ENCODE data around the gene GOLGA2.

Gene GOLGA2, protein sequence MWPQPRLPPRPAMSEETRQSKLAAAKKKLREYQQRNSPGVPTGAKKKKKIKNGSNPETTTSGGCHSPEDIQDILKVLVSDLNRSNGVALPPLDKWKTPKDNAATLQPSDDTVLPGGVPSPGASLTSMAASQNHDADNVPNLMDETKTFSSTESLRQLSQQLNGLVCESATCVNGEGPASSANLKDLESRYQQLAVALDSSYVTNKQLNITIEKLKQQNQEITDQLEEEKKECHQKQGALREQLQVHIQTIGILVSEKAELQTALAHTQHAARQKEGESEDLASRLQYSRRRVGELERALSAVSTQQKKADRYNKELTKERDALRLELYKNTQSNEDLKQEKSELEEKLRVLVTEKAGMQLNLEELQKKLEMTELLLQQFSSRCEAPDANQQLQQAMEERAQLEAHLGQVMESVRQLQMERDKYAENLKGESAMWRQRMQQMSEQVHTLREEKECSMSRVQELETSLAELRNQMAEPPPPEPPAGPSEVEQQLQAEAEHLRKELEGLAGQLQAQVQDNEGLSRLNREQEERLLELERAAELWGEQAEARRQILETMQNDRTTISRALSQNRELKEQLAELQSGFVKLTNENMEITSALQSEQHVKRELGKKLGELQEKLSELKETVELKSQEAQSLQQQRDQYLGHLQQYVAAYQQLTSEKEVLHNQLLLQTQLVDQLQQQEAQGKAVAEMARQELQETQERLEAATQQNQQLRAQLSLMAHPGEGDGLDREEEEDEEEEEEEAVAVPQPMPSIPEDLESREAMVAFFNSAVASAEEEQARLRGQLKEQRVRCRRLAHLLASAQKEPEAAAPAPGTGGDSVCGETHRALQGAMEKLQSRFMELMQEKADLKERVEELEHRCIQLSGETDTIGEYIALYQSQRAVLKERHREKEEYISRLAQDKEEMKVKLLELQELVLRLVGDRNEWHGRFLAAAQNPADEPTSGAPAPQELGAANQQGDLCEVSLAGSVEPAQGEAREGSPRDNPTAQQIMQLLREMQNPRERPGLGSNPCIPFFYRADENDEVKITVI

DNA sequence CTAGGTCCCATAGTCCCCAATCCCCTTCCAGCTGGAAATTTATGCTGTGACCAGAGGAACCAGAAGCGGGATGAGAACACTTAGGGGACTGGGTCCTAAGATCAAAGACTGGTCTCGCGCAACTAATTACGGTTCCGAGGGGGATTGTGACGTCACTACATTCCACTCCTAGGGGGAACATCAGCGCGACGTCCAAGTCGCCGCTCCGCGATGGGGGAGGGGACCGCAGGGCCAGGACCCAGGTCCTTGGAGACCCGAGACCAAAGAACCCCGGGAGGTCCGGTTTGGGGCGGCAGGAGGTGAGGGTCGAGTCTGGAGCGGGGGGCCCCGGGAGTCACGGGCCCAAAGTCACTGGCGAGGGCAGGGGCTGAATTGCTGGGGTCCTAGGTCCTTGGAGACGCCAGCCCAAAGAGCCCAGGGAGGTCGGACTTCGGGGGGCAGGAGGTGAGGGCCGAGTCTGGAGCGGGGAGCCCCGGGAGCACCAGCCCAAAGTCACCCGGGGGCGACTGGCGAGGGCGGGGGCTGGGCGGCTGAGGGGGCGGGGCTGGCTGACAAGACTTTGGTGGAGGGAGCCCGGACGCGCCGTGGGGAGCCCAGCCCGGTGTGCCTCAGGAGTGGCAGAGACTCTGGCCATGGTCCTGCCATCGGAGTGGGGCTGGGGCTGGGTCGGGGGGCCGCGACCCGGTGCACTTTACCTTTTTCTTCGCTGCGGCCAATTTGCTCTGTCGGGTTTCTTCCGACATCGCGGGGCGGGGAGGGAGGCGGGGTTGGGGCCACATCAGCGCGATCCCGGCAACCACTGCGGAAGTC, at the start of gene GOLGA2:
Gene GOLGA2, minus strand, starts transcription at position 810 of the 810 bp plus-strand sequence. Its CDS starts 31 bp downstream, at position 779.
- DNase-seq (ENCODE audit: low read depth) = no peak

DNA sequence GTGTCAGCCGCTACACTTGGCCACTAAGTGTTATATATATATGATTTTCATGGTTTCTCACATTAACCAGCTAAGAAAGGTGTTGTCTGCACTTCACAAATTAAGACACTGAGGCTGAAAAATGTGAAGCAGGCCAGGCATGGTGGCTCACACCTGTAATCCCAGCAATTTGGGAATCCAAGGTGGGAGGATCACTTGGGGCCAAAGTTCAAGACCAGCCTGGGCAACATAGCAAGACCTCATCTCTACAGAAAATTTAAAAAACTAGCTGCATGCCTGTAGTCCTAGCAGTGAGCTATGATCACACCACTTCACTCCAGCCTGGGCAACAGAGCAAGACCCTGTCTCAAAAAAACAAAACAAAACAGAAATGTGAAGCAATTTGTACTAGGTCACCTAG, 48.6 kb upstream of the GOLGA2 start:
- no peak for DNase-seq (ENCODE audit: low read depth)
- no peak overlapping the region for H3K4me3 ChIP-seq (ENCODE audit: low read depth, low read length)

More for the DNA sequence above, at the start of gene GOLGA2:
- peak within 1 kb of the TSS; percentile 99 for H3K4me3 ChIP-seq (ENCODE audit: low read depth, low read length)

DNA sequence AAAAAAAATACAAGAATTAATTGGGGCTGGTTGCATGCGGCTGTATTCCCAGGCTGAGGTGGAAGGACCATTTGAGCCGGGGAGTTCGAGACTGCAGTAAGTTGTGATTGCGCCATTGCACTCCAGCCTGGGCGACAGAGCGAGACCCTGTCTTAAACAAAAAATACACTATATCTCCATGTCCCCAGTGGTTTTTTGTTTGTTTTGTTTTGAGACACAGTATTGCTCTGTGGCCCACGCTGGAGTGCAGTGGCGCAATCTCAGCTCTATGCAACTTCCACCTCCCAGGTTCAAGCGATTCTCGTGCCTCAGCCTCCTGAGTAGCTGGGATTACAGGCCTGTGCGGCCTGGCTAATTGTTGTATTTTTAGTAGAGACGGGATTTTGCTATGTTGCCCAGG, 48.0 kb upstream of the GOLGA2 start:
- DNase-seq (ENCODE audit: low read depth) = no peak
- H3K4me3 ChIP-seq (ENCODE audit: low read depth, low read length) = peak overlapping the region; percentile 71

DNA sequence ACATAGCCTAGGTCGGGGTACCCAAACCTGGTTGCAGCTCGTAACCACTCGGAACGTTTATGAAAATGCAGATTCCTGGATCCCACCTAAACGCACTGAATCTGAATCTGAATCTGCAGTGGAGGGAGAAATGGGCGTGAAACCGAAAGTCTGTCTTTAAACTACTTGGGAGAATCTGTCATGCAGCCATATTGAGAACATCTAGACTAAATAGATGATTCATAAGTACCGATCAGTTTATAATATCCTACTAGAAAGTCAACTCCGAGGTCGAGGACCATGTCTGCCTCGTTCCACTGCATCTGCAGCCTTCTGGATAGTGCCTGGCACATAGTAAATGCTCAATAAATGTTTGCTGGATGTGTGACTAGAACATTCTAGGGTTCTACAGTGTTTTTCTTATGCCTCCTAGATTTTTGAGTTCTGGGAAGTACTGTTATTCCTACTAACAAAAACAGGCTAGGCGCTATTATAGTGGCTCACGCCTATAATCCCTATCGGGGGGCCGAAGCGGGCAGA, 47.5 kb upstream of the GOLGA2 start:
- DNase-seq (ENCODE audit: low read depth) = no peak
- peak overlapping the region; percentile 71 for H3K4me3 ChIP-seq (ENCODE audit: low read depth, low read length)

DNA sequence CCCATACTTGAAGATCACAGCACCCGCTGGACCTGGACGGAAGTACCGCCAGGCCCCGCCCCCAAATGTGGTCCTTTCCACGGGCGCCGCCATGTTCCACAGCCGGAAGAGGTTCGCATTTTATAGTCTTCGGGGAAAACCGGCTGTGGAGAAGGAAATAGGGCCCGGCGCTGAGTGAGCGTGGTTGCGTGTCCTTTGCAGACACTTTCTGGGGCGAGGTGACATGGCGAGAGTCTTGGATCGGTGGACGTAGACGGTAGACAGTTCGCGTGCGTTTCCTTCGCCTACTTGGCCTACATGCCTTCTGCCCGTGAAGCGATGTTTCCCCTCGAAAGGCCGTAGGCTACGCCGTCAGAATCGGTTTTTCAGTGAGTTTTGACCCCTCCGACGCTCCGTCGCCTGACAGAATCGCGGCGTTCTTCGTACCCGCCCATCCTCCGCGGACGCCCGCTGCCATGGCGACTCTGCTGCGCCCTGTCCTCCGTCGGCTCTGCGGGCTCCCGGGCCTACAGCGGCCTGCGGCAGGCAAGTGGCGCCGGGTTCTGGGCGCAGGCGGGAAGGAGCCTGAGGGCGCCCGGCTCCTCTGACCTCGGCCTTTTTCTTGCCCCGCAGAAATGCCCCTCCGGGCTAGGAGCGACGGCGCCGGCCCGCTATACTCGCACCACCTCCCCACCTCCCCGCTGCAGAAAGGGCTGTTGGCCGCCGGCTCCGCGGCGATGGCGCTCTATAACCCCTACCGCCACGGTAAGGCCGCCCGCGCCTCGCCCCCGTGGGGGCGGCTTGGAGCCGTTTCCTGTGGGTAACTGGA, 46.8 kb upstream of the GOLGA2 start, which contains the start of the genes COQ4 and TRUB2:
Gene COQ4, plus strand, starts transcription at position 436 of the 808 bp plus-strand sequence. Its CDS starts 20 bp downstream, at position 456.
Gene TRUB2, minus strand, starts transcription at position 44 of the 808 bp plus-strand sequence. Its CDS starts 39 bp downstream, at position 5.
- peak within 1 kb of the TSS; percentile 71 for H3K4me3 ChIP-seq (ENCODE audit: low read depth, low read length)
- DNase-seq (ENCODE audit: low read depth) = peak; percentile 83

DNA sequence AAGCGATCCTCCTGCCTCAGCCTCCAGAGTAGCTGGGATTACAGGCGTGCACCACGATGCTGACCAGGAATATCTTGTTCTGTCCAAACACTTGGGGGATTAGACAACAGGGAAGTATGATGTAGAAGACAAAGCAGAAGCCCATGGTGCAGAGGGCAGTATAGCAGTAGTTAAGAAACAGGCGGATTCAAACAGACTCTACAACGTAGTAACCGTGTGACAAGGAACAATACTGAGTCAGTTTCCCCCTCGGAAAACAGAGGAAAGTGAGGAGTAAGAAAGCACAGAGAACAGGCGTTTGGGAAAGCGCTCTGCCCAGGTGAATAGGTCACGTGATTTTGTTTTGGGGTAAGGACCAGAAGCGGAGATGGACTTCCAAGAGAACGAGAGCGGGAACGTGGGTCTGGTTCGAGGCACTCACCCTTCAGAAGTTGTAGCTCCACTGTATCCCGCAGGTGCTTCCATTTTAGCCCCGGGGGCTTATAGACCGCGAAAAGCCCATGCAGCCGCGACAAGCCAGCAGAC, 46.1 kb upstream of the GOLGA2 start:
- no peak for DNase-seq (ENCODE audit: low read depth)

DNA sequence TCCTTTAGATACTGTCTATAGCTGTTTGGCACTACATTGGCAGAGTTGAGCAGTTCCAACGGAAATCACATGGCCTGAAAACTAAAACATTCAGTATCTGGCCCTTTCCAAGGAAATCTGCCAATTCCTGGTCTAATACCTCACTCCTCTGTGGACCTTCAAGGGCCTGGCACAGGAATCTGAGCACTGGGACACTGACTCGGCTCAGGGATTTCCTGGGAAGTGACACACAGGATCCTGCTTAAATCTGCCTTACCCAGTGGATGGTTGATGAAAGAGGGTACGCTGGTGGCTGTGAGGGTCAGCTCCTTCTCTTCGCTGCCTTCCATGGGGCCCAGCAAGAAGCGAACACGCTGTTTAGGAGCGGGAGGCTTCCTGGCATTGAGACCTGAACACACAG, 45.5 kb upstream of the GOLGA2 start:
- DNase-seq (ENCODE audit: low read depth) = no peak

More for the DNA sequence above, 46.1 kb upstream of the GOLGA2 start:
- peak overlapping the region; percentile 71 for H3K4me3 ChIP-seq (ENCODE audit: low read depth, low read length)

DNA sequence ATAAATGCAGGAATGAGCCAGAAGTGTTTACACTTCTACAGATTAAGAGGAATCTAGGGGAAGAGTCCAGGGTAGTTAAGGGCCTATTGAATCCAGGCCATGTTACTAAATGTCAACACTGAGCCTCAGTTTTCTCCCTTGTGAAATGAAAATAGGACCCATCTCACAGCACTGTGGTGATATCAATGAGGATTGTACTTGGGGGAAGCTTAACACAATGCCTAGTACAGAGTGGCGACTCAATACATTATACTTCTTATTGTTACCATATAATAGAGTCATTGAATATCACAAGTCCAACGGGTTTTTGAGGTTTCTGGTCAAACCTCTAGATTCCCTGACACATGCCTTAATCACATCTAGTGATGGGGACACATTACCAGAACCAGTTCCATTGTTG, 41.8 kb upstream of the GOLGA2 start:
- DNase-seq (ENCODE audit: low read depth) = no peak
- H3K4me3 ChIP-seq (ENCODE audit: low read depth, low read length) = no peak overlapping the region

More for the DNA sequence above, 45.5 kb upstream of the GOLGA2 start:
- H3K4me3 ChIP-seq (ENCODE audit: low read depth, low read length) = peak overlapping the region; percentile 71

DNA sequence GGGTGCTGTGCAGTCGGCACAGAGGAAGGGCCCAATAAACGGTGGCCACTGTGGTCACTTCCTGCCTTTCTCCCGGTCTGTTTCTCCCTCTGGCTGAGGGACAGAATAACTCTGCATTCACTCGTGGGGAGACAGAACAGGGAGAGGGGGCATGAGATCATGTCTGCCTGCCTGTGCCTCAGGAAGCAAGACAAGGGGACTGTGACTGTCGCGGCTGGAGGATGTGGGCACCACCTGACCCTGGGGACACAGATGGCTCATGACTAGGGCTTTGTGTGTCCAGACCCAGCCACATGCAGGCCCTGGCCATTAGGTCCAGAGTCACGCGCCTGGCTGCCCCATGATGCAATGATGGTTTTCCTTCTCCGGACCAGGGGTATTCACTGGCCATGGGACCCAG, 40.6 kb upstream of the GOLGA2 start:
- no peak overlapping the region for H3K4me3 ChIP-seq (ENCODE audit: low read depth, low read length)
- no peak for DNase-seq (ENCODE audit: low read depth)

DNA sequence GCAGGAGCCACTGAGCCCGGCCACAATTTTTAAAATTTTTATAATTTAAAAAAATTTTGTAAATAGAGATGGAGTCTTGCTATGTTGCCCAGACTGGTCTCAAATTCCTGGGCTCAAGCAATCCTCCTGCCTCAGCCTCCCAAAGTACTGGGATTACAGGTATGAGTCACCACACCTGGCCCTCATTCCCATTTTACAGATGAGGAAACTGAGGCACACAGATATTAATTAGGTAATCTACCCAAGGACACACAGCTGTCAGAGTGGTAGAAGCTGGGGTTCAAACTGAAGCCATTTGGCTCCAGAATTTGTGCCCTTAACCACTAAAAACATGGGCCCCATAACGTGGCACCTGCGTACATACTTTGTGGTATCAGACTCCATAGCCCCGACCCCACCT, 38.9 kb upstream of the GOLGA2 start:
- no peak for DNase-seq (ENCODE audit: low read depth)
- H3K4me3 ChIP-seq (ENCODE audit: low read depth, low read length) = no peak overlapping the region

DNA sequence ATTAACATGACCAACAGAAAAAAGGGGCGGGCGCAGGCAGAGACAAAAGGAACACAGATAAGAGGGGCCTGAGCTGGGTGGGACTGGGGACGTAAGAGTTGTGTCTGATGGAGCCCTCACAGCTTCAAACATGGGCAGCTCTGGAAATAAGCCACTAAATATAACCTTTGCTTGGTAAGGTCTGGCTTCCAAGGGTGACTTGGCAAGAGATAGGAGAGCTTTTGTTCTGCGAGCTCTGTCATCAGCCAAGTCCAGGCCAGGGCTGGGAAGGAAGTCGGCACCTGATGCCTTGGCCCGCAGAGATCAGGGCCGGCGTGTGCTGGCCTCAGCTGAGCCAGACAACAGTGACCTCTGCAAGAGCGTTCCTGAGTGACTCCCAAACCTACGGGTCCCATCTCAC, 34.7 kb upstream of the GOLGA2 start:
- no peak overlapping the region for H3K4me3 ChIP-seq (ENCODE audit: low read depth, low read length)
- DNase-seq (ENCODE audit: low read depth) = no peak

DNA sequence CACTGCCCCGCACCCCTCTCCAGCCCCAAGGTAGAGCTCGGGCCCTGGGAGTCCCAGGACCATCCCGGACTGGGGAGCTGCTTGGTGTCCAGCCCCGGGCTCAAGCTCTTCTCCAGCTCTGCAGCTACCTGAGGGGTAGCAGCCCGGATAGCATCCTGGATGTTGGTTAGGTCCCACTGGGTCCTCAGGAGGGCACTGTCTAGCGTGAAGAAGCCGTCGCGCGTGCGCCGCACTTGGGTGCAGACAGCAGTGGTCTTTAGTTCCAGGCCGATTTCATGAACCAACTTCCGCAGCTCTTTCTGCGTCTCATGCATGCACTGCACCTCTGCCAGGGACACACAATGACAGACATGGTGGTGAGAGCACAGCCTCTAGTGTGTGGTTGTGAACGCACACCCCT, 33.7 kb upstream of the GOLGA2 start:
- H3K4me3 ChIP-seq (ENCODE audit: low read depth, low read length) = no peak overlapping the region
- DNase-seq (ENCODE audit: low read depth) = no peak

DNA sequence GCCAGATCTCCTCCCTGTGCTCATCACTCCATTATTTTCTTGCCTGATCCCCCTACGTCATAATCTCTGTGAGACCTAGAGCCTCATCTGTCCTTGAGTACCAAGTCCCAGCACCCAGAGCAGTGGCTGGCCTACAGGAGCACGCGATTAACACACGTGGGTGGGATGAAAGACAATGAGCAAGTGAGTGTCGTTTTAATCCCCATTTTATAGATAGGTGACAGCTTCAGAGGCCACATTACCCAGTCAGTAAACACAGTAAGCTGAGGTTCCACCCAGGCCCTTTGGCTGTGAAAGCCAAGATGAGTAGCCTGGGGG, 29.1 kb upstream of the GOLGA2 start:
- no peak for DNase-seq (ENCODE audit: low read depth)

DNA sequence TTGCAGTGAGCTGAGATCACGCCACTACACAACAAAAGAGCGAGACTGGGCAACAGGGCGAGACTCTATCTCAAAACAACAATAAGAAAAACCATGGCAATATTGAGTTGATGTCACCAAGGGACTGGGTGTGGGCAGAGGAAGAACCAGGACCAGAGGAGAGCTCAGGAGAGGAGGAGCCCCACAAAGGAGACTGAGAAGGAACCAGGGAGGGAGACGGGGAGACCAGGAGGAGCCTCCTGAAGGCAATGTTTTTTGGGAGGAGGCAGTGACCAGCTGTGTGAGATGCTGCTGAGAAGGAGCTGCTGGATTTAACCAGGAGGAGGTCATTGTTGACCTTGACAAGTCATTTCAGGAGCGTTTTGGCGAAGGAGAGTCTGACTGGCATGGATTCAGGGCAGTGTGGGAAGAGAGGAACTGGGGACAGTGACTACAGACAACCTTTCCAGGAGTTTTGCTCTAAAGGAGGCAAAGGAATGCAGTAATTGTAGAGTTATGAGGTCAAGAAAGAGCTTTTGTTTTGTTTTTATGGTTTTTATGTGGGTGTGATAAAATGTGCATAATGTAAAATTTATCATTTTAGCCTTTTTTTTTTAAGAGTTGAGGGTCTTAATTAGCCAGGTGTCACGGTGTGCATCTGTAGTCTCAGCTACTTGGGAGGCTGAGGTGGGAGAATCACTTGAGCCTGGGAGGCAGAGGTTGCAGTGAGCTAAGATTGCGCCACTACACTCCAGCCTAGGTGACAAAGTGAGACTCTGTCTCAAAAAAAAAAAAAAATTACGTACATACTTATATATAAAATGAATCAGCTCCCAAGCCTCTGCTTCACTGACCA, 28.5 kb upstream of the GOLGA2 start:
- no peak for DNase-seq (ENCODE audit: low read depth)
- no peak overlapping the region for H3K4me3 ChIP-seq (ENCODE audit: low read depth, low read length)

More for the DNA sequence above, 29.1 kb upstream of the GOLGA2 start:
- H3K4me3 ChIP-seq (ENCODE audit: low read depth, low read length) = no peak overlapping the region

DNA sequence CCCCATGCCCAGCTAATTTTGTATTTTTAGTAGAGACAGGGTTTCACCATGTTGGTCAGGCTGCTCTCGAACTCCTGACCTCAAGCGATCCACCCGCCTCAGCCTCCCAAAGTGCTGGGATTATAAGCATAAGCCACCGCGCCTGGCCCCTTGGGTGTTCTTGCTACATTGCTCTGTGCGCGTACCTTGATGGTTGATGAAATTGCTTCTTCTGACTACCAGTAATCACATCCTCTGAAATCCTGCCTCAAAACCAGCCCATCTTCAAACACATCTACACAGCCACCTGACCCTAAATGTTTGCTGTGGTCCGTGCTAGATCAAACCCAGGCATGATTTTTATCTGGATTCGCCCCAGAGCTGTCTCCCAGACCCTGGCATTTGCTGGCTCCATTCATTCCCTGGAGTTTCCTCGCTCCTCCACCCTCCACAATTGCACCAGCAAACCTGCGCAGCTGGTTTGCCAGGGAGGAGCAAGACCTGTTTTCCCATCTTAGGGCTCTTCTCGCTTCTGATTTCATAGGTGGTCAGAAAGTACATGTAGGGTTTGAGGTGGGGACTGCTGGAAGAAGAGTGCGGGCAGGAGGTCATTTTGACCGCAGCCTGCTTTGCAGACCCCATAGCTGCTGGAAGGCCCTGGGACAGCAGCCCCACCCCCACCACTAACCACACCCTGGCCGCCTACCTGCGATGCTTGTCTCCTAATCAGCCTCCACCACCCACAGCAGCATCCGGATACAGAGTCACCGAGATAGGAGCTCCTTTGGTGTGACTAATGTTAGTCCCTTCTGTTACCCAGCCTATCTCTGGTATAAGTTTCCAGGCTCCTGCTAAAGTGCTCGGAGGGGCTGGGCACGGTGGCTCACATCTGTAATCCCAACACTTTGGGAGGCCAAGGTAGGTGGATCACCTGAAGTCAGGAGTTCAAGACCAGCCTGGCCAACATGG, 23.0 kb upstream of the GOLGA2 start:
- H3K4me3 ChIP-seq (ENCODE audit: low read depth, low read length) = no peak overlapping the region
- DNase-seq (ENCODE audit: low read depth) = no peak

DNA sequence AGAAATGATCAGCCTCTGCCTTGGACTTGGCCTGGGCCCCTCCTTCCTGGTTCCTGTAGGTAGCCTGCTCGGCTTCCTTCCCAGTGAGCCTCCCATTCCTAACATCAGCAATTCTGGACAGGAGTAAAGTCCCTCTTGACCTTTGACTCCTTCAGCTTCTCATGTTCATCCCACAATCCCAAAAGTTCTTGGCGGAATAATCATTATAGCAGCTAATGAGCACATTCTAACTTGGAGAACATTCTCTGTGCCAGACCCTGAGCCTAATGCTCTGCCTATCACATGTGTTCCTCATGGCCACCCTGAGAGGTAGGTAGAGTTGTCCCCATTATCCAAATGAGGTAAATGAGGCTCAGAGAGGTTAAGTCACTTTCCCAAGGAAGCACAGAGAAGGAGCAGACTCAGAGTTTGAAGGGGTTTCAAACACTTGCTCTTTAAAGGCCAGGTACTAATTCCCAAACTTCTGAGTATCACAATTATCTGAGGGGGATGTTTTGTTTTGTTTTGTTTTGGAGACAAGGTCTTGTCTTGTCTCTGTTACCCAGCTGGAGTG, 21.5 kb upstream of the GOLGA2 start:
- H3K4me3 ChIP-seq (ENCODE audit: low read depth, low read length) = no peak overlapping the region
- DNase-seq (ENCODE audit: low read depth) = no peak
